Esophagus muscularis mucosa (tissue), 4 donors: Measurements from ENCODE around the gene KRT4.

Experiments
- EP300 ChIP-seq: sonication (generic); formaldehyde crosslinking; IDR thresholded peaks from one replicate; pipeline ENCODE4 v1.6.1; 2017; ENCODE audit warnings: antibody characterized with exemption
- POLR2A ChIP-seq: fragments of 450-650 bp; IDR thresholded peaks from one replicate; pipeline ENCODE4 v1.6.1; 2017; ENCODE audit warnings: antibody characterized with exemption, moderate library complexity, mild to moderate bottlenecking, low read depth
- TF ChIP-seq, protein P1 (sequence below), 3 experiments: fragments of 200-600 bp in 2 of 3; fragments of 450-650 bp in 1 of 3; sonication (generic) in 2 of 3; IDR thresholded peaks; one replicate each; pipeline ENCODE4 v1.5.1; 2017 to 2019; ENCODE audit warnings: antibody characterized with exemption in 3 of 3, mild to moderate bottlenecking in 2 of 3, moderate library complexity in 1 of 3

DNA sequence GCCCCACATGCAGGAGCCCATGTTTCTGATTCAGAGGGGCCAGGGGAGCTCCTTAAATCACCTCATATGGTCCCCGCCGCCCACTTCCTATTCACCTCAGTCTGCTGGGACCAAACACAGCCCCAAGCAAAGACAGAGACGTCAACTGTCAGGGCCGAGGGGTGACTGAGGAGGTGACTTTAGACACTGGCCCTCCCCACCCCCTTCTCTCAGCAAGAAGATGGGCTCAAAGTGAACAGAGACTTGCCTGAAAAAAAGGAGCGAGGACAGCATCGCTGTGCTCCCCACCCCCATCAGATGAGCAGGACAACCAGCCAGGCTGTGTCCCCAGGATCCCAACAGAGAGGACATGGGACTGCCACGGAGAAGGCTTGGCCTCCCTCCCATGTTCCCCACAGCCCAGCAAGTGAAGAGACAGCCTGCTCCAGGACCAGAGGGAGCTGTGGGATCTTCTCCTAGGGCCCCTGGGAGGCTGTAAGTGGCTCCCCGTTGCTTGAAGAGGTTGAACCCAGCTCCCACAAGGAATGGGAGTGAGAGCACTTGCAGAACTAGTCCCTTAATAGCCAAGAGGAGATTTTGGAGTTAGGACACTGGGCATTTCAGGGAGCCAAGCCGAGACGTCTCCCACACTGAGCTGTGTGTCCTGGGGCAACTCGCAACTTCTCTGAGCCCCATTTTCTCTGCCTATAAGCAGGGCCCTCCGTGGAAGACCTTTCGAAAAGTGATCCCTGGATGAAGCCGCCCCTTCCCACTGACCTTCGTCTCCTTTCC lies 21.5 kb upstream of the KRT4 start:
- TF ChIP-seq, protein P1, sequence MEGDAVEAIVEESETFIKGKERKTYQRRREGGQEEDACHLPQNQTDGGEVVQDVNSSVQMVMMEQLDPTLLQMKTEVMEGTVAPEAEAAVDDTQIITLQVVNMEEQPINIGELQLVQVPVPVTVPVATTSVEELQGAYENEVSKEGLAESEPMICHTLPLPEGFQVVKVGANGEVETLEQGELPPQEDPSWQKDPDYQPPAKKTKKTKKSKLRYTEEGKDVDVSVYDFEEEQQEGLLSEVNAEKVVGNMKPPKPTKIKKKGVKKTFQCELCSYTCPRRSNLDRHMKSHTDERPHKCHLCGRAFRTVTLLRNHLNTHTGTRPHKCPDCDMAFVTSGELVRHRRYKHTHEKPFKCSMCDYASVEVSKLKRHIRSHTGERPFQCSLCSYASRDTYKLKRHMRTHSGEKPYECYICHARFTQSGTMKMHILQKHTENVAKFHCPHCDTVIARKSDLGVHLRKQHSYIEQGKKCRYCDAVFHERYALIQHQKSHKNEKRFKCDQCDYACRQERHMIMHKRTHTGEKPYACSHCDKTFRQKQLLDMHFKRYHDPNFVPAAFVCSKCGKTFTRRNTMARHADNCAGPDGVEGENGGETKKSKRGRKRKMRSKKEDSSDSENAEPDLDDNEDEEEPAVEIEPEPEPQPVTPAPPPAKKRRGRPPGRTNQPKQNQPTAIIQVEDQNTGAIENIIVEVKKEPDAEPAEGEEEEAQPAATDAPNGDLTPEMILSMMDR (IDR thresholded peaks at IDR 0.05): no peak
- TF ChIP-seq POLR2A (no peak), EP300 (no peak)
